Muscle of leg (tissue), 11 donors: ENCODE results near the gene STAB2. TPM values are rescaled to one million over a fixed set of nuclear protein-coding genes. Genes with fewer than 3 reads are reported as not detected.

Source experiments
- DNase-seq: peaks from one replicate; pipeline ENCODE4 v3.0.0; 2013
- H3K27ac ChIP-seq: one replicate; pipeline ENCODE4 v1.5.1; 2013; ENCODE audit warnings: mild to moderate bottlenecking, low read length, control low read depth
- H3K27me3 ChIP-seq: one replicate; pipeline ENCODE4 v1.6.1; 2013; ENCODE audit warnings: low read length; ENCODE audit not compliant: control insufficient read depth, insufficient read depth
- H3K36me3 ChIP-seq: one replicate; pipeline ENCODE4 v1.6.1; 2013; ENCODE audit warnings: low read length; ENCODE audit not compliant: control insufficient read depth, insufficient read depth
- H3K4me1 ChIP-seq: one replicate; pipeline ENCODE4 v1.6.1; 2013; ENCODE audit warnings: low read length; ENCODE audit not compliant: control insufficient read depth, insufficient read depth
- H3K4me3 ChIP-seq: one replicate; pipeline ENCODE4 v1.5.1; 2013; ENCODE audit warnings: low read length, control low read depth
- H3K9me3 ChIP-seq: replicated peaks from 2 replicates; pipeline ENCODE4 v1.6.1; 2013; ENCODE audit warnings: low read depth, low read length; ENCODE audit not compliant: control insufficient read depth
- WGBS: methylation state at CpG from one replicate; pipeline ENCODE4 v1.1.5; 2013; ENCODE audit warnings: missing lambda C conversion rate; ENCODE audit not compliant: insufficient coverage; 5-methylcytosine and 5-hydroxymethylcytosine counted together
- polyA plus RNA-seq, 8 donors: library from polyadenylated mRNA; unstranded; fragments of 120-200 nt; gene quantifications; one replicate each; pipeline versions ENCODE4 v1.2.1 to v1.2.3, GENCODE V29; 2013; ENCODE audit warnings: inconsistent platforms in 1 of 8, low replicate concordance in 1 of 8; ENCODE audit not compliant: insufficient read length in 8 of 8, insufficient read depth in 1 of 8
- total RNA-seq: library from RNA; stranded (reverse); fragments of 120-200 nt; gene quantifications from one replicate; pipeline ENCODE4 v1.2.4, GENCODE V29; 2013

The STAB2 gene
- total and polyA plus RNA-seq, 9 donors: 0.86 to 6.0 (median 2.5) TPM

- Histone ChIP-seq H3K27me3 (no peaks in the 10 kb centered on the region), H3K9me3 (no peaks in the 10 kb centered on the region), H3K4me3 (no peak overlapping the region), H3K27ac (no peak overlapping the region), H3K4me1 (peaks cover 13% of the 10 kb centered on the region), H3K36me3 (no peaks in the 10 kb centered on the region)
- no peak for DNase-seq
- WGBS: 80% methylated on average over 2 of the region's 6 CpGs
Observed at GRCh38 chr12:103623716-103624115, 36.6 kb downstream of the STAB2 start.

- Histone ChIP-seq H3K27me3 (no peaks in the 10 kb centered on the region), H3K4me1 (peaks cover 13% of the 10 kb centered on the region), H3K27ac (peak overlapping the region; percentile 51), H3K36me3 (no peaks in the 10 kb centered on the region), H3K4me3 (no peak overlapping the region), H3K9me3 (no peaks in the 10 kb centered on the region)
- DNase-seq: peak; percentile 61
- WGBS: 80% methylated on average over 1 of the region's 4 CpGs
Observed at GRCh38 chr12:103626498-103626897, 39.4 kb downstream of the STAB2 start.

GRCh38 chr12:103627189-103627855 is 40.2 kb downstream of the STAB2 start:
- H3K27ac ChIP-seq: peak overlapping the region; percentile 51

GRCh38 chr12:103632554-103633216 is 45.6 kb downstream of the STAB2 start:
- Histone ChIP-seq H3K27ac (no peak overlapping the region), H3K27me3 (no peaks in the 10 kb centered on the region), H3K36me3 (no peaks in the 10 kb centered on the region), H3K4me3 (no peak overlapping the region), H3K9me3 (peaks cover 5% of the 10 kb centered on the region), H3K4me1 (peaks cover under 1% of the 10 kb centered on the region)
- peak; percentile 41 for DNase-seq
- WGBS: 38% methylated on average over 11 of the region's 15 CpGs

More at GRCh38 chr12:103627189-103627855, 40.2 kb downstream of the STAB2 start:
- no peaks in the 10 kb centered on the region for H3K27me3 ChIP-seq
- WGBS: 77% methylated on average over 3 of the region's 3 CpGs
- no peak for DNase-seq
- H3K9me3 ChIP-seq: peaks cover 2% of the 10 kb centered on the region
- H3K36me3 ChIP-seq: no peaks in the 10 kb centered on the region
- no peak overlapping the region for H3K4me3 ChIP-seq
- H3K4me1 ChIP-seq: peaks cover 13% of the 10 kb centered on the region

GRCh38 chr12:103634732-103635131 is 47.7 kb downstream of the STAB2 start:
- Histone ChIP-seq H3K4me1 (no peaks in the 10 kb centered on the region), H3K36me3 (no peaks in the 10 kb centered on the region), H3K4me3 (no peak overlapping the region), H3K27me3 (no peaks in the 10 kb centered on the region), H3K9me3 (peaks cover 5% of the 10 kb centered on the region), H3K27ac (no peak overlapping the region)
- no peak for DNase-seq
- no CpG with 5 or more reads among the region's 4 CpGs for WGBS

- Histone ChIP-seq H3K36me3 (no peaks in the 10 kb centered on the region), H3K27me3 (no peaks in the 10 kb centered on the region), H3K4me1 (no peaks in the 10 kb centered on the region), H3K9me3 (peaks cover 5% of the 10 kb centered on the region), H3K27ac (no peak overlapping the region), H3K4me3 (no peak overlapping the region)
- no peak for DNase-seq
- 94% methylated on average over 3 of the region's 4 CpGs for WGBS
Observed at GRCh38 chr12:103635419-103635818, 48.3 kb downstream of the STAB2 start.

- DNase-seq: no peak
- Histone ChIP-seq H3K27ac (no peak overlapping the region), H3K9me3 (peaks cover 5% of the 10 kb centered on the region), H3K4me3 (no peak overlapping the region), H3K4me1 (no peaks in the 10 kb centered on the region), H3K27me3 (no peaks in the 10 kb centered on the region), H3K36me3 (no peaks in the 10 kb centered on the region)
- WGBS: 100% methylated on average over 1 of the region's 7 CpGs
Observed at GRCh38 chr12:103637021-103637420, 49.9 kb downstream of the STAB2 start.

- Histone ChIP-seq H3K36me3 (no peaks in the 10 kb centered on the region), H3K4me3 (no peak overlapping the region), H3K27me3 (no peaks in the 10 kb centered on the region), H3K4me1 (no peaks in the 10 kb centered on the region), H3K9me3 (peaks cover 3% of the 10 kb centered on the region), H3K27ac (no peak overlapping the region)
- no peak for DNase-seq
- WGBS: no CpG with 5 or more reads among the region's 2 CpGs
Observed at GRCh38 chr12:103637429-103637828, 50.4 kb downstream of the STAB2 start.

GRCh38 chr12:103639983-103640382 is 52.9 kb downstream of the STAB2 start:
- WGBS: 80% methylated on average over 1 of the region's 6 CpGs
- DNase-seq: no peak
- Histone ChIP-seq H3K4me1 (no peaks in the 10 kb centered on the region), H3K27ac (no peak overlapping the region), H3K36me3 (no peaks in the 10 kb centered on the region), H3K27me3 (no peaks in the 10 kb centered on the region), H3K4me3 (no peak overlapping the region), H3K9me3 (no peaks in the 10 kb centered on the region)

- no peaks in the 10 kb centered on the region for H3K4me1 ChIP-seq
- no peak overlapping the region for H3K27ac ChIP-seq
- WGBS: no CpG with 5 or more reads among the region's 1 CpG
- no peaks in the 10 kb centered on the region for H3K27me3 ChIP-seq
- H3K4me3 ChIP-seq: no peak overlapping the region
- no peaks in the 10 kb centered on the region for H3K36me3 ChIP-seq
- H3K9me3 ChIP-seq: no peaks in the 10 kb centered on the region
- no peak for DNase-seq
Observed at GRCh38 chr12:103640410-103640809, 53.3 kb downstream of the STAB2 start.
